OCI-LY1 (cell line): ENCODE results near the gene FAM50B.

Source experiments
- H2AFZ ChIP-seq: fragments of 200-600 bp; sonication (generic), shearing (Covaris generic); 2 replicates; pipeline ENCODE4 v1.6.0; 2014; ENCODE audit warnings: antibody characterized with exemption, mild to moderate bottlenecking, low read length
- H3F3A ChIP-seq: fragments of 200-600 bp; sonication (generic), shearing (Covaris generic); 2 replicates; pipeline ENCODE4 v1.6.0; 2014; ENCODE audit warnings: mild to moderate bottlenecking, antibody characterized with exemption, low read length, moderate library complexity; ENCODE audit not compliant: insufficient read depth
- H3K27ac ChIP-seq: fragments of 200-600 bp; sonication (generic); 2 replicates; pipeline ENCODE4 v1.5.1; 2014; ENCODE audit warnings: low read length, mixed run types, mild to moderate bottlenecking, low read depth; ENCODE audit not compliant: poor library complexity, severe bottlenecking
- H3K27me3 ChIP-seq: fragments of 200-600 bp; sonication (generic); 2 replicates; pipeline ENCODE4 v1.6.0; 2014; ENCODE audit warnings: antibody characterized with exemption, mild to moderate bottlenecking, low read length, moderate library complexity; ENCODE audit not compliant: insufficient read depth
- H3K36me3 ChIP-seq: fragments of 200-600 bp; sonication (generic); 2 replicates; pipeline ENCODE4 v1.6.1; 2014; ENCODE audit warnings: mild to moderate bottlenecking, antibody characterized with exemption, low read length, moderate library complexity, mixed read lengths; ENCODE audit not compliant: insufficient read depth
- H3K4me1 ChIP-seq: fragments of 200-600 bp; sonication (generic); 2 replicates; pipeline ENCODE4 v1.5.1; 2014; ENCODE audit warnings: mild to moderate bottlenecking, low read length, moderate library complexity; ENCODE audit not compliant: insufficient read depth, severe bottlenecking
- H3K4me2 ChIP-seq: fragments of 200-600 bp; sonication (generic), shearing (Covaris generic); 2 replicates; pipeline ENCODE4 v1.6.1; 2014; ENCODE audit warnings: low read length
- H3K4me3 ChIP-seq: fragments of 200-600 bp; sonication (generic); 2 replicates; pipeline ENCODE4 v1.5.1; 2014; ENCODE audit warnings: low read length, low read depth, mild to moderate bottlenecking, mixed read lengths; ENCODE audit not compliant: poor library complexity, severe bottlenecking
- H3K79me2 ChIP-seq: fragments of 200-600 bp; shearing (Covaris generic); 2 replicates; pipeline ENCODE4 v1.6.1; 2016; ENCODE audit warnings: mixed run types, low read length, mixed read lengths; ENCODE audit not compliant: insufficient read depth
- H3K9ac ChIP-seq: fragments of 200-600 bp; sonication (generic), shearing (Covaris generic); 2 replicates; pipeline ENCODE4 v1.6.1; 2014; ENCODE audit warnings: mild to moderate bottlenecking, low read length, mixed read lengths
- H3K9me2 ChIP-seq: fragments of 200-600 bp; sonication (generic), shearing (Covaris generic); 2 replicates; pipeline ENCODE4 v1.6.1; 2014; ENCODE audit warnings: low read depth, mild to moderate bottlenecking, low read length, mixed read lengths
- H3K9me3 ChIP-seq: fragments of 200-600 bp; shearing (Covaris generic); 2 replicates; pipeline ENCODE4 v1.6.1; 2014; ENCODE audit warnings: low read length, mixed read lengths
- H4K20me1 ChIP-seq: fragments of 200-600 bp; sonication (generic), shearing (Covaris generic); 2 replicates; pipeline ENCODE4 v1.6.0; 2016; ENCODE audit warnings: mild to moderate bottlenecking, low read length; ENCODE audit not compliant: insufficient read depth
- CTCF ChIP-seq: fragments of 200-600 bp; sonication (generic), shearing (Covaris generic); IDR thresholded peaks from 2 replicates; pipeline ENCODE4 v1.5.1; 2017; ENCODE audit warnings: mild to moderate bottlenecking, antibody characterized with exemption, low read length, moderate library complexity, mixed read lengths
- EZH2 ChIP-seq: fragments of 200-600 bp; sonication (generic), shearing (Covaris generic); IDR thresholded peaks from 2 replicates; pipeline ENCODE4 v1.8.0; 2017; ENCODE audit warnings: borderline replicate concordance, mixed run types, mild to moderate bottlenecking, antibody characterized with exemption, low read length, moderate library complexity, mixed read lengths

The FAM50B gene

DNA sequence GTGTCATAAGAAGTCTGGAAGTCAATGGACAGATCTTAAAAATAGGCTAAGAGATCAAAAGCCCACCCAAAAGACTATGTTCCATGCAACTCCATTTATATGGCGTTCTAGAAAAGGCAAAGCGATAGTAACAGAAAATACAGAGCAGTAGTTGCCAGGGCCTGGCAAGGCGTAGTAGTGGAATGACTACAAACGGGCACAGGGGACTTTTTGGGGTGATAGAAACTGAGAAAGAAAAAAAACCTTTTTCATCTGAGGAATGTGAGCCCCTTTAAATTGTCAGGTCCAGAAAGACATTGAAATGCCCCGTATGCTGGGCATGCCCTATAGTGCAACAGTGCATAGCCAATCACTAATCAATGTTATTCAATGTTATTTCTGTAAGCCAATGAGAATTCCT lies 47.2 kb upstream of the FAM50B start:
- Histone ChIP-seq H3K27me3 (peaks cover 8% of the 10 kb centered on the region; the same call in 1 of the 2 replicates), H3F3A (no peaks in the 10 kb centered on the region), H3K9ac (no peak overlapping the region), H3K9me2 (no peaks in the 10 kb centered on the region), H3K79me2 (no peaks in the 10 kb centered on the region), H3K9me3 (no peaks in the 10 kb centered on the region), H3K4me1 (no peaks in the 10 kb centered on the region), H4K20me1 (no peaks in the 10 kb centered on the region), H3K36me3 (no peaks in the 10 kb centered on the region), H3K27ac (no peak overlapping the region), H3K4me3 (no peak overlapping the region), H3K4me2 (no peak overlapping the region), H2AFZ (no peak overlapping the region)
- TF ChIP-seq CTCF (no peak), EZH2 (no peak)

DNA sequence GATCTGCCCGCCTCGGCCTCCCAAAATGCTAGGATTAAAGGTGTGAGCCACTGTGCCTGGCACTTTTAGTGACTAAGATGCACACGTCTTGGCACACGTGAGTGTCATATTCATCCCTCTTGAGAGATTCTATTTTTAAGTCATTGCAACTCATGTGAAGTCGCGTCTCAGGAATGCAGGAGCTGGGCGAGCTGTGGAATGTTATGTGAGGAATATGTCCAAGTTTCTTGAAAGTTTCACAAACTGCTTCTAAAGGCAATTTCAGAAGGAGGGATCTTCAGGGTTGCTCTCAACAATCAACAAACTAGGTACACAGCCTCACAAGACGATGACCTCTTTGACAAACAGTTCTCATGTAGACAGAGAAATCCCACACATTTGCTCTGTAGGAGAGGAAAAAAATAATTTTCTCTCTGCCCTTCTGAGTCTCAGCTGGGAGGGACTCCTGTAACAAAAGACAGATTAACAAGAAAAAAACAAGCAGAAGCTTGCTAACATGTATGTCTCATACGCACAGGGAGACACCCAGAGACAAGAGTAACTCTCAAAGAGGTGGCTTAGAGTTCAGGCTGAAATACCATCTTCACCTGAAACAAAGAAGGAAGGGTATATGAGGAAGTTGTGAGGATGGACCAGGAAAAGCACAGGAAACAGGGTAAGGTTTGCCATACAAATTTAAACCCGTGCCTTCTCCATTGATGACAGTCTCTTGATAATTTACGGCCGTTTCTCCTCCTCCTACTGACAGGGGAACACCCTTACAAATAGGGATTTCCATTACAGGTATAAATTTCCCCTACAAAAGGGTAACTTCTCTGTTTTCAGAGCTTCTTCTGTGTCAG lies 45.3 kb upstream of the FAM50B start:
- Histone ChIP-seq H3K4me3 (no peak overlapping the region), H3K9me3 (no peaks in the 10 kb centered on the region), H3K27me3 (peaks cover 4% of the 10 kb centered on the region; the same call in 1 of the 2 replicates), H3K4me2 (no peak overlapping the region), H3F3A (no peaks in the 10 kb centered on the region), H3K9ac (no peak overlapping the region), H3K9me2 (no peaks in the 10 kb centered on the region), H3K27ac (no peak overlapping the region), H4K20me1 (no peaks in the 10 kb centered on the region), H2AFZ (no peak overlapping the region), H3K79me2 (no peaks in the 10 kb centered on the region), H3K36me3 (no peaks in the 10 kb centered on the region), H3K4me1 (no peaks in the 10 kb centered on the region)
- TF ChIP-seq CTCF (no peak), EZH2 (no peak)

DNA sequence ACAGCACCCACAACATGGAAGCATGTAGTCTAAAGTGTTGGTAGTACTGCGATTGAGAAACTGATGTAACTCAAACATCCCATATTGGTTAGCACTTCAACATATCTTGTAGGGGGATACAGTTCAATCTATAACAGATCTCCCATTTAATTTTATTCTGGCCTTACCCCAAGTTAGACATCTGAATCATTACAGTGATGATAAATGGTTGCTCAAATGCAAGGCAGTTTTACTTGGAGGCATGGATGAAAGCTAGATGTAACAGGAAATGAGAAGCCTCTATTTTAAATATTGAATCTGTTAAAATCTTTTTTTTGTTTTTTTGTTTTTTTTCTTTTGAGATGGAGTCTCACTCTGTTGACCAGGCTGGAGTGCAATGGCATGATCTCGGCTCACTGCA lies 44.2 kb upstream of the FAM50B start:
- Histone ChIP-seq H3K9me3 (no peaks in the 10 kb centered on the region), H3K27ac (no peak overlapping the region), H3K4me1 (no peaks in the 10 kb centered on the region), H3K79me2 (no peaks in the 10 kb centered on the region), H3K9me2 (no peaks in the 10 kb centered on the region), H2AFZ (no peak overlapping the region), H3K4me3 (no peak overlapping the region), H3K9ac (no peak overlapping the region), H3K36me3 (no peaks in the 10 kb centered on the region), H3K27me3 (peaks cover 4% of the 10 kb centered on the region; the same call in 1 of the 2 replicates), H3F3A (no peaks in the 10 kb centered on the region), H3K4me2 (no peak overlapping the region), H4K20me1 (no peaks in the 10 kb centered on the region)
- TF ChIP-seq EZH2, result no peak
- no peak for TF ChIP-seq CTCF
